ENCODE results near the gene RSPO3.

- TF ChIP-seq CTCF (IDR thresholded peaks at IDR 0.05; ENCODE audit: low read depth, low read length, missing input control) (no peak), FOXA1 (IDR thresholded peaks at IDR 0.05) (no peak)
These were observed 44.4 kb downstream of the RSPO3 start for GRCh38 chr6:127162836-127163235.
